ENCODE data around the gene SPATA2. TPM values are rescaled to one million over a fixed set of nuclear protein-coding genes. Genes with fewer than 3 reads are reported as not detected.

Gene SPATA2
- total and polyA plus RNA-seq, 2 of the 13 experiments (the other 11 are each of a cell fraction or from before 2014, with no cell fraction given): 3.2 to 8.7 TPM

GRCh38 chr20:49889935-49890333 lies 25.4 kb downstream of the SPATA2 start (continued):
- TF ChIP-seq CTCF (CRISPR knock-in tag; IDR thresholded peaks at IDR 0.05): peak; percentile 77
- TF ChIP-seq ZNF678 (CRISPR knock-in tag; IDR thresholded peaks at IDR 0.05): no peak
- TF ChIP-seq ZBTB2 (CRISPR knock-in tag; IDR thresholded peaks at IDR 0.05; ENCODE audit: low read depth): no peak
- peak; percentile 24; the same call in 1 of the 2 replicates for TF ChIP-seq KDM2A (CRISPR knock-in tag; IDR thresholded peaks at IDR 0.05; ENCODE audit: borderline replicate concordance, low read depth)
- no peak for TF ChIP-seq U2AF2 (IDR thresholded peaks at IDR 0.05; ENCODE audit: low read depth, low read length)
- TF ChIP-seq ZBTB33 (CRISPR knock-in tag; IDR thresholded peaks at IDR 0.05): 0 out of 2 replicates have a peak, but pooled peaks have one; percentile 30
- no peak for TF ChIP-seq ZNF672 (CRISPR knock-in tag; IDR thresholded peaks at IDR 0.05)
- TF ChIP-seq STAG1 (CRISPR knock-in tag; IDR thresholded peaks at IDR 0.05): peak; percentile 62
- 0 out of 2 replicates have a peak, but pooled peaks have one; percentile 59 for TF ChIP-seq ZUFSP (CRISPR knock-in tag; IDR thresholded peaks at IDR 0.05; ENCODE audit: borderline replicate concordance)
- 0 out of 2 replicates have a peak, but pooled peaks have one; percentile 35 for TF ChIP-seq REL (CRISPR knock-in tag; conservative IDR thresholded peaks at IDR 0.05)
- TF ChIP-seq RNF219 (CRISPR knock-in tag; IDR thresholded peaks at IDR 0.05): no peak
- TF ChIP-seq PATZ1 (CRISPR knock-in tag; IDR thresholded peaks at IDR 0.05): 0 out of 2 replicates have a peak, but pooled peaks have one; percentile 17
- TF ChIP-seq CHD4 (IDR thresholded peaks at IDR 0.05; ENCODE audit: borderline replicate concordance, low read length): no peak
- TF ChIP-seq NAIF1 (CRISPR knock-in tag; IDR thresholded peaks at IDR 0.05; ENCODE audit: borderline replicate concordance): no peak
- TF ChIP-seq ZKSCAN5 (CRISPR knock-in tag; IDR thresholded peaks at IDR 0.05): no peak
- no peak for TF ChIP-seq SALL2 (CRISPR knock-in tag; IDR thresholded peaks at IDR 0.05)

Measured in HepG2 (cell line).